ENCODE results near the gene NR6A1. TPM values are rescaled to one million over a fixed set of nuclear protein-coding genes. Genes with fewer than 3 reads are reported as not detected.

Gene NR6A1
- total and polyA plus RNA-seq, 12 donors: 0.29 to 2.0 (median 1.2) TPM

DNA sequence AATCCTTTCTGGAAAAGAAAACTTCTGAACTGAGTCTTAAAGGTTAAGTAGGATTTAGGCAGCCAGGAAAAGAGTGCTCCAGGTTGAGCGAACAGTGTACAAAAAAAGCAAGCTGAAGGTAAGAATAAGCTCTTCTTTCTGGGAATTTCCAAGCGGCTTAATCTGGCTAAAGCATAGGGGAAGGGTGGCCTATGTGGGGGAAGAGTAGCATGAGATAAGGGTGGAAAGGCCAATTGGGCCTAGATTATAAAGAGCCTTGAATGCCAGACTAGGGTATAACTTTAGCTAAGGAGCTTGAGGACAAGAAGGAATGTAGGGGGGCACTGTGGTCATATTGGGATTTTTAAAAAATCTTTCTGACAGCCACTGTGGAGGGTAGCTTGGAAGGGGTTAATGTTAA, 226.6 kb downstream of the NR6A1 start:
- Histone ChIP-seq H3K9me3 (no peaks in the 10 kb centered on the region), H3K27ac (no peak overlapping the region), H3K4me1 (no peaks in the 10 kb centered on the region), H3K36me3 (peaks cover 0 to 4% (median 0%) of the 10 kb centered on the region in 9 donors), H3K27me3 (no peaks in the 10 kb centered on the region), H3K4me3 (no peak overlapping the region)
- DNase-seq: no peak
- no peak for ATAC-seq
- intact Hi-C loops (cut with DNase I): no loop called here
- TF ChIP-seq, protein P1, sequence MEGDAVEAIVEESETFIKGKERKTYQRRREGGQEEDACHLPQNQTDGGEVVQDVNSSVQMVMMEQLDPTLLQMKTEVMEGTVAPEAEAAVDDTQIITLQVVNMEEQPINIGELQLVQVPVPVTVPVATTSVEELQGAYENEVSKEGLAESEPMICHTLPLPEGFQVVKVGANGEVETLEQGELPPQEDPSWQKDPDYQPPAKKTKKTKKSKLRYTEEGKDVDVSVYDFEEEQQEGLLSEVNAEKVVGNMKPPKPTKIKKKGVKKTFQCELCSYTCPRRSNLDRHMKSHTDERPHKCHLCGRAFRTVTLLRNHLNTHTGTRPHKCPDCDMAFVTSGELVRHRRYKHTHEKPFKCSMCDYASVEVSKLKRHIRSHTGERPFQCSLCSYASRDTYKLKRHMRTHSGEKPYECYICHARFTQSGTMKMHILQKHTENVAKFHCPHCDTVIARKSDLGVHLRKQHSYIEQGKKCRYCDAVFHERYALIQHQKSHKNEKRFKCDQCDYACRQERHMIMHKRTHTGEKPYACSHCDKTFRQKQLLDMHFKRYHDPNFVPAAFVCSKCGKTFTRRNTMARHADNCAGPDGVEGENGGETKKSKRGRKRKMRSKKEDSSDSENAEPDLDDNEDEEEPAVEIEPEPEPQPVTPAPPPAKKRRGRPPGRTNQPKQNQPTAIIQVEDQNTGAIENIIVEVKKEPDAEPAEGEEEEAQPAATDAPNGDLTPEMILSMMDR (IDR thresholded peaks at IDR 0.05): no peak
- WGBS, 2 donors: 88 to 93% methylated on average over 2 of the region's 2 CpGs

DNA sequence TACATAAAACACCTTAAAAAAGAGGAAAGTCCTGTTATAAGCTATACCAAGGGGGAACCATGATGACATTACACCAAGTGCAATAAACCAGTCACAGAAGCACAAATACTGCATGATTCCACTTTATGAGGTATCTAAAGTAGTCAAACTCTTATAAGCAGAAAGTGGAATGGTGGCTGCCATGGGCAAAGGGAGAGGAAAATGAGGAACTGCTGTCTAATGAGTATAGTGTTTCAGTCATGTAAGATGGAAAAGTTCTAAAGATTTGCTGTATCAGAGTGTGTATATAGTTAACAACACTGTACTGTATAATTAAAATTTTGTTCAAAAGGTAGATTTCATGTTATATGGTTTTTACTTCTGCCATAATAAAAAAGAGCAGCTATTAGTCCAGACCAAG, 229.3 kb downstream of the NR6A1 start:
- intact Hi-C loops (cut with DNase I): no loop called here
- Histone ChIP-seq H3K4me3 (no peak overlapping the region), H3K4me1 (no peaks in the 10 kb centered on the region), H3K36me3 (peaks cover 0 to 16% (median 0%) of the 10 kb centered on the region in 9 donors), H3K9me3 (no peaks in the 10 kb centered on the region), H3K27ac (no peak overlapping the region), H3K27me3 (no peaks in the 10 kb centered on the region)
- ATAC-seq: no peak
- DNase-seq: no peak
- TF ChIP-seq, protein P1 (IDR thresholded peaks at IDR 0.05): no peak

DNA sequence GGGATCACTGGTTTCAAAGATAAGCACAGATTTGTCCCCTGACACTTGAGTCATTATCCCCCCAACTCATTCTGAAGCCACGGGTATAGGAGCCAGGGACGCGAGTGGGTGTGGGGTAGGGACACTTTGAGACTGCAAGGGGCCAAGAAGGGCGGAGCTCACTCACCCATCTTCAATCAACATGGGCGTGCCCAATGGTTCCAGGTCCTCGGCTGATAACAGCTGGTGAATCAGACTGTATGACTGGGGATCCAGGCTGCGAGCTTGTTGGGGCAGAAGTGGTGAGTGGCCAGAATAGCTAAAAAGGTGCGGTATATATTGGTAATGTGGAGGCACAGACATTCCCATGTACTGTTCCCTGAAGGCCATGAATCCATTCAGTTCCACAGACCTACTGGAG, 233.2 kb downstream of the NR6A1 start:
- H3K27me3 ChIP-seq: no peaks in the 10 kb centered on the region
- TF ChIP-seq, protein P1 (IDR thresholded peaks at IDR 0.05): no peak
- DNase-seq (no peak), ATAC-seq (no peak)
- no peak overlapping the region for H3K27ac ChIP-seq
- no peak overlapping the region for H3K4me3 ChIP-seq
- no peaks in the 10 kb centered on the region for H3K4me1 ChIP-seq
- intact Hi-C loops (cut with DNase I): loop anchor here (2.0 to 10.0 kb wide), 8 partner anchors 116 to 413 kb away; partner anchors contain the start of gene PSMB7 (in 2 of the 10)
- H3K36me3 ChIP-seq: peaks cover 0 to 18% (median 0%) of the 10 kb centered on the region in 9 donors
- H3K9me3 ChIP-seq: no peaks in the 10 kb centered on the region
- WGBS, 2 donors: 89 to 91% methylated on average over 8 of the region's 8 CpGs

DNA sequence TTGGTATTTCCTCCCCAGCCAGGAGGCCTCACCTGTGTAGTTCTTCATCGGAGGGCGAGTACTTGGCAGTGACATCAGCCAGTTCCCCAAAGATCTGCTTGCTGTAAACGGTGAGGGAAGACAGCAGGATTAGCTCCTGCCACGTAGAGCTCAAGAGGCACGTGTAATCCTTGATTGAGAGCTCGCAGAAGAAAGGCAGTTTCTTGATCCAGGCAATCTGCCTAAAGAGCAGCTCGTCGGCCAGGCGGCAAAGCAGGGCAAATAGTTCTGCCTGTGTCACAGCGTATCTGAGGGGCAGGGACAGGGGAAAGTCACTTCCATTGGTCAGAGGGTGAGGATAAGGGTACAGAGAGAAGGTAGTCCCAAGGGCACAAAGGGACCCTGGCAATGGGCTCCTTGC, 235.3 kb downstream of the NR6A1 start:
- intact Hi-C loops (cut with DNase I): loop anchor here (1.0 to 10.0 kb wide), 9 partner anchors 114 to 411 kb away; partner anchors contain the start of gene PSMB7 (in 2 of the 10)
- Histone ChIP-seq H3K4me1 (no peaks in the 10 kb centered on the region), H3K4me3 (no peak overlapping the region), H3K27me3 (no peaks in the 10 kb centered on the region), H3K36me3 (peaks cover 0 to 18% (median 0%) of the 10 kb centered on the region in 9 donors), H3K9me3 (no peaks in the 10 kb centered on the region), H3K27ac (no peak overlapping the region)
- 88 to 91% methylated on average over 10 of the region's 10 CpGs for WGBS, 2 donors
- DNase-seq (no peak), ATAC-seq (no peak)
- TF ChIP-seq, protein P1 (IDR thresholded peaks at IDR 0.05): no peak

Data from heart right ventricle (tissue), 16 donors.